Type B pancreatic cell (in vitro differentiated cells): ENCODE data around the gene SELPLG. TPM values are rescaled to one million over a fixed set of nuclear protein-coding genes. Genes with fewer than 3 reads are reported as not detected.

ENCODE experiments used
- DNase-seq: peaks from one replicate; pipeline ENCODE4 v3.0.0; 2021; ENCODE audit warnings: mixed read lengths; ENCODE audit not compliant: unreplicated experiment; ENCODE audit errors: extremely low spot score
- H3K27ac Mint-ChIP-seq: 2 replicates; pipeline ENCODE4 v1.8.0; 2021; ENCODE audit warnings: mild to moderate bottlenecking, mixed read lengths
- H3K27me3 Mint-ChIP-seq: 2 replicates; pipeline ENCODE4 v1.8.0; 2021; ENCODE audit warnings: mixed read lengths
- H3K36me3 Mint-ChIP-seq: 2 replicates; pipeline ENCODE4 v1.8.0; 2021; ENCODE audit warnings: mixed read lengths
- H3K4me1 Mint-ChIP-seq: one replicate; pipeline ENCODE4 v1.8.0; 2021; ENCODE audit warnings: mixed read lengths; ENCODE audit not compliant: unreplicated experiment
- H3K4me3 Mint-ChIP-seq: 2 replicates; pipeline ENCODE4 v1.8.0; 2021; ENCODE audit warnings: mild to moderate bottlenecking, mixed read lengths
- H3K9me3 Mint-ChIP-seq: 2 replicates; pipeline ENCODE4 v1.8.0; 2021; ENCODE audit warnings: mixed read lengths
- CTCF ChIP-seq: fragments of 200-600 bp; sonication (generic); conservative IDR thresholded peaks from 2 replicates; pipeline ENCODE4 v1.5.0; 2021; ENCODE audit warnings: antibody characterized with exemption, mild to moderate bottlenecking
- long read RNA-seq: library from polyadenylated mRNA; unstranded; transcript quantifications from one replicate; pipeline ENCODE4 v2.0.0, GENCODE V29; 2020
- total RNA-seq: library from RNA; stranded (reverse); gene quantifications from 2 replicates; pipeline ENCODE4 v1.2.1, GENCODE V29; 2021; ENCODE audit warnings: low replicate concordance

SELPLG gene, protein sequence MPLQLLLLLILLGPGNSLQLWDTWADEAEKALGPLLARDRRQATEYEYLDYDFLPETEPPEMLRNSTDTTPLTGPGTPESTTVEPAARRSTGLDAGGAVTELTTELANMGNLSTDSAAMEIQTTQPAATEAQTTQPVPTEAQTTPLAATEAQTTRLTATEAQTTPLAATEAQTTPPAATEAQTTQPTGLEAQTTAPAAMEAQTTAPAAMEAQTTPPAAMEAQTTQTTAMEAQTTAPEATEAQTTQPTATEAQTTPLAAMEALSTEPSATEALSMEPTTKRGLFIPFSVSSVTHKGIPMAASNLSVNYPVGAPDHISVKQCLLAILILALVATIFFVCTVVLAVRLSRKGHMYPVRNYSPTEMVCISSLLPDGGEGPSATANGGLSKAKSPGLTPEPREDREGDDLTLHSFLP
- total RNA-seq: 0.31 and 0.48 TPM in 2 replicates
- long read RNA-seq: 0 reads

DNA sequence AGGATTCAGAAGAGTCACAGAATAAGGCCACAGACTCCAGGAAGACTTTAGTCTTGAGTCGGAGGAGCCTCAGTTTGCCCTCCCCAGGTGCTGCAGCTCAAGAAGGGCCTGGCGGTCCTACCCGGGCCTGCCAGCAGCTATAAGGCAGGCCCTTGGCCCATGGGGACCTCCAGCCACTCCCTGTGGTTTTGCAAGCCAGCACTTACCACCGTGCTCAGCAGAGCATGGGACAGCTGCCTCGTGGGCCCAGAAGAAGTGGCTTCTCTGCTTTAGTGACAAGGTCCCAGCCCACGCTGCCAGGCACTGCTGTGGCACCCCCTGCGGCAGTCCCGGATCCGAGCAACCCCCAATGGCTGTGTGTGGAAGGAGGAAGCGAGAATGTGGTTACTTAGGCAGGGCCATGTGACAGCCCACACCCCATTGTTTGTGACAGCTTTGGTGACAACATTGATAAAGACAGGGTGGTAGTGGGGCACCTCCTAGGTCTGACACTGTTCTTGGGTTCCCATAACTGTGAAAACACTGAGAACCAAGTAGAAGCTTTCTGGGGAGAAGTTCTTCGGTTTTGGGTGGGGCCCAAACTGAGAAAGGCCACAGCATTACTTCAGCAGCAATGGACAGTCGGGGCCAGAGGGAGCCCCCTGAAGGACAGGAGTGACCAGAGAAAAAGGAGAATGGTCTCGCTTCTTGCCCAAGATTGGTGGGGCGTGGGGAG, at the start of gene SELPLG:
Gene SELPLG (minus strand): TSS at position 361 of the 715 bp plus-strand sequence. CDS start 9,587 bp downstream, outside the sequence.
- Mint-ChIP-seq H3K36me3 (no peaks in the 10 kb centered on the region), H3K4me3 (no peak within 1 kb of the TSS), H3K27ac (no peak within 1 kb of the TSS), H3K4me1 (peaks cover 47% of the 10 kb centered on the region), H3K9me3 (no peaks in the 10 kb centered on the region), H3K27me3 (no peaks in the 10 kb centered on the region)
- no peak for TF ChIP-seq CTCF
- DNase-seq: no peak

- TF ChIP-seq CTCF: no peak
- Mint-ChIP-seq H3K27ac (no peak overlapping the region), H3K4me1 (peaks cover 23% of the 10 kb centered on the region), H3K9me3 (peaks cover 5% of the 10 kb centered on the region), H3K27me3 (no peaks in the 10 kb centered on the region), H3K36me3 (peaks cover 9% of the 10 kb centered on the region), H3K4me3 (no peak overlapping the region)
- DNase-seq: no peak
Measured at GRCh38 chr12:108681317-108681716, 47.6 kb upstream of the SELPLG start.

- Mint-ChIP-seq H3K9me3 (peaks cover 5% of the 10 kb centered on the region), H3K4me3 (no peak overlapping the region), H3K27me3 (no peaks in the 10 kb centered on the region), H3K4me1 (peaks cover 12% of the 10 kb centered on the region), H3K27ac (no peak overlapping the region), H3K36me3 (peaks cover 25% of the 10 kb centered on the region)
- DNase-seq: no peak
- no peak for TF ChIP-seq CTCF
Measured at GRCh38 chr12:108679106-108679681, 45.5 kb upstream of the SELPLG start.

GRCh38 chr12:108678104-108678730, 44.5 kb upstream of the SELPLG start:
- Mint-ChIP-seq H3K27ac (no peak overlapping the region), H3K4me3 (no peak overlapping the region), H3K9me3 (peaks cover 5% of the 10 kb centered on the region), H3K27me3 (no peaks in the 10 kb centered on the region), H3K36me3 (peaks cover 28% of the 10 kb centered on the region), H3K4me1 (peaks cover 6% of the 10 kb centered on the region)
- TF ChIP-seq CTCF: no peak
- no peak for DNase-seq

GRCh38 chr12:108677381-108677780, 43.7 kb upstream of the SELPLG start:
- TF ChIP-seq CTCF: no peak
- H3K4me3 Mint-ChIP-seq: no peak overlapping the region
- peaks cover 6% of the 10 kb centered on the region for H3K4me1 Mint-ChIP-seq
- H3K36me3 Mint-ChIP-seq: peaks cover 28% of the 10 kb centered on the region
- H3K27ac Mint-ChIP-seq: no peak overlapping the region
- DNase-seq: no peak
- no peaks in the 10 kb centered on the region for H3K27me3 Mint-ChIP-seq
- H3K9me3 Mint-ChIP-seq: peaks cover 5% of the 10 kb centered on the region
